G401.6 (cell line): Measurements from ENCODE around the gene STK32C.
"Not testable (repeated sequence)": the region's sequence is repeated elsewhere in the genome, so short reads cannot be mapped to it uniquely, and the experiment has no call there.

Experiments used
- FAIRE-seq: peaks from 2 replicates; lab custom pipeline; 2012; peaks lifted over from hg19 to GRCh38; lab: Jason Lieb, UNC

Gene STK32C

GRCh38 chr10:132300582-132300981, 7.2 kb downstream of the STK32C start:
- FAIRE-seq: no peak

GRCh38 chr10:132299371-132300336, 8.1 kb downstream of the STK32C start:
- FAIRE-seq: no peak

GRCh38 chr10:132298038-132298881, 9.5 kb downstream of the STK32C start:
- FAIRE-seq: no peak

DNA sequence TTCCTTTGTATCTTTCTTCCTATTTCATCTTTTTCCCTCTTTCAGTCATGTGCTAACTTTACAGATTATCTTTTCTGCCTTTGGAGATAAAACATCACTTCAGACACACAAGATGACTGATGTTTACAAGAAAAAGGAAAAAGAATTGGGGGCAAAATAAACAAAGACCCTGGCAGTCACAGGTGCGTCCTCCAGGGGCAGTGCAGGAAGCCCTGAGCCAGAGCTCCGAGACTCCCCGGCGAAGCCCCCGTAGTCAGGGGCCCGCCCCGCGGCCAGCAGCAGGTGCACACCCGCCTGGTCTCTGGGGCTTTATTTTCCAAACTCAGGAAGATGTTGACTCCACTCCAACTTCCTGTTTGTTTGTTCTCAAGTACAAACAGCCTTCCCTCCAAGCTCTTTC, 10.2 kb downstream of the STK32C start:
- FAIRE-seq: no peak

GRCh38 chr10:132296666-132297443, 10.9 kb downstream of the STK32C start:
- no peak for FAIRE-seq

- FAIRE-seq: not testable (repeated sequence)
These were observed 12.3 kb downstream of the STK32C start for GRCh38 chr10:132295481-132295880.

DNA sequence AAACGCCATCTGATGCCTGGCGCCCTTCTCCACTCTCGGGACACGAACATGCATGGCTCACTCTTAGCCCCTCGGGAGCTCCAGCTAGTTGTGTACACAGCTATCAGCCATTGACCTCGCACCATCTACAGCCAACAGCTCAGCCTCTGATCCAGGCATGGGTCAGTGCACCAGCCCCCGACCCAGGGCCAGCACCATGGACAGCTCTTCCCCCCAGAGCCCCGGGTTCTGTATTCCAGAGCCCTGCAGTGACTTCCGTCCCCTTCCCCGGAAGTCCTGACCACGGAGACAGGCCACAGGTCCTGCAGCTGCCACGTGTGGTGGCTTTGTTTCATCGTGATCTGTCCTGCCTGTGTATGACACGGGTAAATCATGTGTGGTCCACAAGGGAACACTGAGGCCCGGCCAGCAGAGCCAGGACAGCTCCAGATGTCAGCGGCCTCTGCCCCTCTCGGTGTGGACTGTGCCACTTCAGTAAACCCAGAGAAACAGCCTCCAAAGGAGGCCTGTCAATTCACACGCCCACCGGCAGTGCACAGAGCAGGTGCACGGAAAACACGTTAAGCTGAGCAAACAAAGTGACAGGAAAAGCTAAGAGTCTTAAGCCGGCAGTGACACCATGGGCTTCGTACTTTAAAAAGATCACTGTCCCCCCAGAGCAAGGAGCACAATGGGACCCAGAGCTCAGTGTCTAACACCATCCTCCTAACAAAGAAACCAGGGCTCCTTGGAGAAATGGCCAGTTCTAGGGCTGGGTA, 13.0 kb downstream of the STK32C start:
- FAIRE-seq: no peak

DNA sequence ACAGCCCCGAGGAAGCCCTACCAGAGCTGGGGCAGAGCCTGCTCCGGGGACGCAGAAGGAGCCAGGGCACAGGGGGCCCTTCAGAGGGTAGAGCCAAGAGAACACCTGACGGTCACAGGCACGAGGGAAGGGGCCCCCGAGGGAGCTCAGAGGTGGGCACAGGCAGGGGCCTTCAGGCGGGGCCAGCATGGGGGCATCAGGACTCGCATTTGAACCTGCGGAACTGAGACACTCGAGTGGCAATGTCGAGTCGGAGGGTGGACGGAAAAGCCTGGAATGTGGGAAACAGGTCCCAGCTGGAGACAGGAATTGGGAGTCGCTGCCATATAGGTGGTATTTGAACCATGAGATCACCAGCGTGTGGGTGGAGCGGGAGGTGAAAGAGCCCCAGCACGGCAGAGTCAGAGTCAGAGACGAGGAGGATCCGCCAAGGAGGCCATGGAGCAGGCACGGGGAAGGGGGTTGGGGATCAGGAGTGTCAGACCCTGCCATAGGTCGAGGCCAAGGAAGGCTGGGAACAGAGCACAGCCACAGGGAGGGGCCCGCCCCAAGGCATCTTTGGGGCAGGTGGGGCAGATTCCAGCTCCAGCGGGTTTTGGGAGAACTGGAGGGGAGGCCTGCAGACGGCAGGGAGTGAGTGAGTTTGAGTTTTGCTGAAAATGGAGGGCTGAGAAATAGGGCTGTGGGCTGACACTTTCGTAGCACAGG, 13.8 kb downstream of the STK32C start:
- no peak for FAIRE-seq

- FAIRE-seq: no peak
These were observed 14.4 kb downstream of the STK32C start for GRCh38 chr10:132293201-132293812.

DNA sequence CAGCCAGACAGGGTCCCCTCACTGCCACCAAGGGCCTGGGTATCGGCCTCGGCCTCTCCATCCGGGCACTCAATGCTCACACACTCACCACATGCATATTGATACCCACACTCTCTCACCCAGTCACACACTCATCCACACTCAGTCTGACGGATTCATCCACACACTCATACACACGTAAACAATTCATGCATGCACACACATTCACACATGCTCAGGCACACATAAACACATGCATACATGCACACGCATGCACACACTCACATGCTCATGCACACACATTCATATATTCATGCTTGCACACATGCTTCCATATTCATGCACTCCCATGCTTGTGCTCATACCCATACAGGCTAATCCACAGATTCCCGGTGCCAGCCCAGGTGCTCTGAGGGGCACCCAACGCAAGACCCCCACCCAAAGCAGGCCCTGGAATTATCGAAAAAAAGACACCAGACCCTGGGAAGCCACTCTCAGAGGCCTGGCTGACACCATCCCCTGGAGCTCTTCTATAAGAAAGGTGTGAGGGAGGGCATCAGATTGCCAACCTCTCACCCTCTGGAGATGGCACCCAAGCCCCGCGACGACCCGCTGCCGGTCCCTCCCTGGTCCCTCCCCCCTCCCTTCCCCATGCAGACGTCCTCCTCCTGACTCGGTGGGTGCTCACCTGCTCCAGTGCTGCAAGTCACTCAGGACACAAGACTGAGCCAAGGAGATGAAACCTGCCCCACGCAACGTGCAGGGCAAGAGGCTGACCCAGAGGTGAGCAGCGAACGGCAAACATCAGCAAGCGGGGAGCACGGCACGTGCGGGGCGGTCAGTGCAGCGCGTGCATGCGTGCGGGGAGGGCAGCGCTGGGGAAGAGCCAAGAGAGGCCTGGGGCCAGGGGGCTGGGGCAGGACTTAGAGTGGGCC, 15.2 kb downstream of the STK32C start:
- FAIRE-seq: no peak

GRCh38 chr10:132291826-132292225, 15.9 kb downstream of the STK32C start:
- no peak for FAIRE-seq

DNA sequence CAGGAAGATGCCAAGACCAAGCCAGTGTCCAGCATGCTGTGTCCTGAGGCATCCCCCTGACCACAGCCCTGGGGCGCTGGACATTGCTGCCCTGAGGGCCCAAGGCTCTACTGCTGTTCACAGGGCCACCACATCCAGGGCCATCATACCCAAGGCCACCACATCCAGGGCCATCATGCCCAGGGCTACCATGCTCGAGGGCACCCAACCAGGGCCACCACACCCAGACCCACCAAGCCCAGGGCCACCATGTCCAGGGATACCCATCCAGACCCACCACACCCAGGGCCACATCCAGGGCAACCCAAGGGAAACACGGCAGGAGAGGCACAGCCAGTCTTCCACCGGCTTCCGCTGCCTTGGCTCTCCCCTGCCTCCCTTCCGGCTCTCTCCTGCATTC, 17.1 kb downstream of the STK32C start:
- FAIRE-seq: no peak

DNA sequence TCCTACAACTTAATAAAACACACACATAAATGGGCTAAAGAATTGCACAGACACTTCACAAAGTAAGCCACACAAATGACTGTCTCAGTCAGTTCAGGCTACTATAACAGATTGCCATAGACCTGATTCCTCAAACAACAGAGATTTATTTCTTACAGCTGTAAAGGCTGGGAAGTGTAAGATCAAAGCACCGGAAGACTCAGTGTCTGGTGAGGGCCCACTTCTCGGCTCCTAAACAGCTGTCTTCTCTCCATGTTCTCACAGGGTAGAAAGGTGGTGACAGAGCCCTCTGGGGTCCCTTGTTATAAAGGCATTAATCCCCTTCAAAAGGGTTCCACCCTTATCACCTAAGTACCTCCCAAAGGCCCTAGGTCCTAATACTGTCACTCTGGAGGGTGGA, 18.3 kb downstream of the STK32C start:
- no peak for FAIRE-seq

- no peak for FAIRE-seq
These were observed 24.0 kb downstream of the STK32C start for GRCh38 chr10:132283604-132284382.

GRCh38 chr10:132282667-132283603, 24.8 kb downstream of the STK32C start:
- FAIRE-seq: no peak

DNA sequence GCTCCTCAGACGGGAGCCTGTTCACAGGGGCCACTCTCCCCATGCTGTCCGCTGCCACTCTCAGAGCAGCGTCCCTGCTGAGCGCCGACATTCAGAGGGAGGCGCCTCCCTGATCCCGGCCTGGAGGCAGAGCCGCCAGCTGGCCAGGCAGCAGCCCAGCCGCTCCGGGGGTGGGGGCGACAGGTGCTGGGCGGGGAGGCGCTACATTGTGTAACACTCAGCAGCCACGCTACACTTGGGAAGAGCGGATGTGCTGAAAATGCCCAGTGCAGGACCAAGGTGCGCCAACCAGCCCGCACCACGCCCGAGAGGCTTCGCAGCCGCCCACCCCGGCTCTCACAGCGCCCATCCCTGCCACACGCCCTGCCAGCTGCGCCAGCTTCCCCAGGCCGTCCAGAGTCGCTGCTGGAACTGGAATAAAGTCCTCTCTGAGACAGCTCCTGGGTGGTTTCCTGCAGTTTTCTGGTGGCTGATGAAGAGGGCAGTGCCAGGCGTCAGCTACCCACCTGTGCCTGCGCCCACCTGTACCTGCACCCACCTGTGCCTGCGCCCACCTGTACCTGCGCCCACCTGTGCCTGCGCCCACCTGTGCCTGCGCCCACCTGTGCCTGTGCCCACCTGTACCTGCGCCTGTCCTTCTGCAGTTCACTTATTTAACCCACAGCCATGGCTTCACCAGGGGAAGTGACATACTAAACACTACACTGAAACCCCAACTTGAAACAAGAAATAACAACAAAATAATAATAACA, 25.7 kb downstream of the STK32C start:
- FAIRE-seq: no peak

- no peak for FAIRE-seq
These were observed 27.1 kb downstream of the STK32C start for GRCh38 chr10:132280646-132281074.
